Measurements from ENCODE around the gene OR10V1.

GRCh38 chr11:59728913-59729312, 15.3 kb upstream of the OR10V1 start:
- TF ChIP-seq EZH2 (IDR thresholded peaks at IDR 0.05; ENCODE audit: low read depth) (no peak), CTCF (conservative IDR thresholded peaks at IDR 0.05) (no peak)
